ENCODE results near the gene IL17B.

The IL17B gene

DNA sequence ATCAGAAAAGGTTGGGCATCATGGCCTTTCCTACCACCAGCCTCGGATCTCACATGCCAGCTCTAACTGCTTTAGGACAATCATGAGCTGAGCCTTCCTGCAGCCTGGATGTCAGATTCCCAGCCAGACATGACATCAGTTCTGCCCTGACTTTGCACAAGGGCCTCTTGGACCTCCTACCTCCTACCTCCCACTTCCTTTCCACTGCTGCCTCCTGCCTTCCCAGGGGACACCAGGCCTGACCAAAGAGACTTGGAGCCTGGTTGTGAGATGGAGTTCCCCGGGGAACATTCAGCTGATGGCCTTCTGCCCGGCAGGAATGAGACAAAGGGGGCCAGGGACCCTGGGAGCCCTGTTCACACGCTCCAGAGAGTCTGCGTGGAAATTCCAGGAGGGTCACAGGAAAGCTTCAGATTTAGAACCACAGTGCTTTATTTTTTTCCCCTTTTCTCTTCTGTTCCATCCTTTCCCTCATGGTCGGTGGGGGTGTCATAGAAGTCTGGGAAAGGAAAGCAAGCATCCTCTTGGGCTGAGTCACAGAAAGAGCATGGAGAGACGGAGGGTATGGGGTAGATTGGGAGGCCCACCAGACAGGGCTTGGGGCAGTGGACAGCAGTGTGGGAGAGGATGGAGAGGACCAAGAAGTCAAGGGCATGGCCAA is 35.4 kb upstream of the IL17B start:
- DNase-seq = no peak

DNA sequence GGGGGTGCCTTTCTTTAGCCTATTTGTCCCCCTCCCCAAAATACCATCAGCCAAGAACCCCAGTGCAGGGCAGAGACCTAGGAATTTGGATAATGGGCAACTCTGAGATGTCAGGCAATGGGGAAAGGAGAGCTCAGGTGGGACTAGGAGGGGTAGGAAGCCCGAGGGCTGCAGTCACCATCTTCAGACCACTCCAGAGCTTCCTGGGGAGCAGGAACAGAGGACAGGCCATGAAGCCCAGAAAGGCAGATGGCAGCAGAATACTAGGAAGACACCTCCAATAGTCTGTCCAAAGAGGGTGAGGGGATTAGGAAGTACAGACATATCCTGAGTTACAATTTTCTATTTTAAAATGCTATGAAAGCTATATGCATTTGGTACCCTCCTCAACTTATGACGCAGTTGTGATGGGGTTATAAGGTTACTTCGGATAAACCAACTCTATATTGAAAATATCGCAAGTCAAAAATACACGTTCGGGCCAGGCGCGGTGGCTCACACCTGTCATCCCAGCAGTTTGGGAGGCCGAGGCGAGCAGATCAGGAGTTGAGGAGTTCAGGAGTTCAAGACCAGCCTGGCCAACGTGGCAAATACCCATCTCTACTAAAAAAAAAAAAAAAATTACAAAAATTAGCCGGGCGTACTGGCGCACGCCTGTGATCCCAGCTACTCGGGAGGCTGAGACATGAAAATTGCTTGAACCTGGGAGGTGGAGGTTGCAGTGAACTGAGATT is 34.6 kb upstream of the IL17B start:
- no peak for DNase-seq

DNA sequence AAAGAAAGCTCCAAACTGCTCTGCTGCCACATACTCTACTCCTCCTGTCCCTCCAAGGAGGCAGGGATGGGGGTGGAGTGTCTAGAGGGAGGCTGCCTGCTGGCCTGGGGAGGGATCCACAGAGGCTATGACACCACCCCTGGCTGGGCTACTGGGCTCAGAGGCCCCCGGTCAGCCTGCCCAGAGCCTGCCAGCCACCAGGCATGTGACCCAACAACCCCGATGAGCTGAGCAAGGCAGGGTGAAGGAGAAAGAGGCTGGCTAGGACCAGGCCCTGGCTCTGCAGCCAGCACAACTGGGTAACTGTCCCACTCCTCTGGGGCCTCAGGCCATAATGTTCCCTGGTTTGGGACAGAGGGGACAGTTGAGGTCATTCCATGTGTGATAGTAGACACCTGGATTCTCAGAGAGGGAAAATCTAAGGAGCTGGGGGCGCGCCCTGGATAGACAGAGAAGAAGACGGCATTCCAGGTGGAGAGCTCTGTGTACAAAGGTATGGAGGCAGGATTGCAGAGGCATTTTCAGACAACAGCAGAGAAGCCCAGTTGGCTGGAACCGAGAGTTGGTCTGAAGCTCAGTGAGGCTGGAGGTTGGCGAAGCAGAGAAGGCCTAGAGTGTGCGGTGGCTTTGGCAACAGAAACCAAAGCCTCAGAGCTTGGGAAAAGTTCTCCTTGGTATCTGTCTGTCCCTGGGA is 33.8 kb upstream of the IL17B start:
- no peak for DNase-seq

DNA sequence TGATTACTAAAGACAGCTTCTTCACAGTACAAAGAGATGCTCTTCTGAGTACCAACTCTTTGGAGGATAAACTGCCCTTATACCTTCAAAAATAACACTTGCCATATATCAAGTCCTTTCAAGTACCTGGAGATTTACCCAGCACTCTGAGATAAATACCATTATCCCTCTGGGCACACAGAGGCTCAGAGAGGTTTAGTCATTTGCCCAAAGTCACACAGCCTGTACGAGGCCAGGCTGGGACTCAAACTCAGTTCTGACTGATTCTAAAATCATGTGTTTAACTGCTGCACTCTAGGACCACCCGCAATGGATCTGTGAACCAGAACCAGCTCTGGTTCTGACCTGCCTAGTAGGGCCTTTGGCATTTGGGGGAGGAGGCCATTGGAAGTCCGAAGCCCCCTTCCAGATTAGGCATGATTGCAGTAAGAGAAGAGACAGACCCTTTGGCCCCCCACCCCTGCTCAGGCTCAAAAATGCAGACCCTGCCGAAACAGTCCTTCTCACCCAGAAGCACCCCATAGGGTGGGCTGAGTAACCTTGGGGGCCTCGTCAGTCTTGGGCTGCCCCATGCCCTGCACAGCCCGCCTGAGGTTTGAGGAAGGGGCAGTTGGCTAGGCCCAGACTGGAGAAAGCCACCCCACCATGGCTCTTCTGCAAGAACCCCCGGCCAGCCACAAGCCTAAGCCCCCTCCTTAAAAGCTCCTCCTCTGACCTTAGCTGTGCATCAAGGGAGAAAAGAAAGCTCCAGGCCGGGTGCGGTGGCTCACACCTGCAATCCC is 32.8 kb upstream of the IL17B start:
- no peak for DNase-seq

DNA sequence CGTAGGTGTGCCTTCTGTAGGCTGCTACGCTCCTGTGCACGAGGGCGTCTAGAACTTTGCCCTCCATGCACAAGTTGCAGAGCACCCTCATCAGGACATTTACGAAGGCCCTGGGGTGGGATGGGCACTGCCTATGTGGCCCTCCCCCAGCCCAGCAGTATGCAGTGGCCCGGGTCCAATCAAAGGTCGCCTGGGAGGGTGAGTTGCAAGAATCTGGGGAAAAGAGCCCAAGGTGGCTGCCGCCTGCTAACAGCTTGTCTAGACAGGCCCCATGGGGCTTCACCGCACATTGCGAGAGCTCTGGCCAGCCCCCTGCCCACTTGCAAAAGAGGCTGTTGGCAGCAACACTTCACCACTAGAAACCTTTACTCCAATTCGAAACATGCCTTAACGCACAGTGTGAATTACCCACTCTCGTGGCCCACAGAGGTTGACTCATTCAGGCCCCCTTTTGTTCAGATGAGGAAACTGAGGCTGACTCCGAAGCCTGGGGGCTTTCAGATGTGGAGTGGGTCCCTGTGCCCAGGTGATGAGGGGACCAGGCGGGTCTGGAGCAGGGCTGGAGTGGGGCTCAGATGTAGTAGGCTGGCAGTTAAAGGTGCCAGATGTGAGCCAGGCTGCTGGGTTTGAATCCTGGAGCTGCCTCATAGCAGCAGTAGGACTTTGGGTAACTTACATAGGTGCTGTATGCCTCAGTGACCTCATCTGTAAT is 31.8 kb upstream of the IL17B start:
- no peak for DNase-seq

DNA sequence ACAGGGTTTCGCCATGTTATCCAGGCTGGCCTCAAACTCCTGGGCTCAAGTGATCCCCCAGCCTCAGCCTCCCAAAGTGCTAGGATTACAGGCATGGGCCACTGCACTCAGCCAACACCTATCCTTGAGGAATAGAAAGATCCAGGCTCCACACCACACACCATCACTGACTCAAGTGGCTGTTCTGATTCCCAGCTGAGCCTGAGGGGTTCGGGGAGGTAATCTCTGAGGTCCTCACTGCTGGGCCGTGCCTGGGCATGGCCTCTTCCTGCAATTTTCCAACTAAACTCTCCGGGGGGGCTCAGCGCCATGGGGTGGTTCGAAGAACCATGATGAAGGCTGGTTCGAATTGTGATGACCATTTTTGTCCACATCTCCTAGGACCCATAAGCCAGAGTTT is 31.0 kb upstream of the IL17B start:
- no peak for DNase-seq

DNA sequence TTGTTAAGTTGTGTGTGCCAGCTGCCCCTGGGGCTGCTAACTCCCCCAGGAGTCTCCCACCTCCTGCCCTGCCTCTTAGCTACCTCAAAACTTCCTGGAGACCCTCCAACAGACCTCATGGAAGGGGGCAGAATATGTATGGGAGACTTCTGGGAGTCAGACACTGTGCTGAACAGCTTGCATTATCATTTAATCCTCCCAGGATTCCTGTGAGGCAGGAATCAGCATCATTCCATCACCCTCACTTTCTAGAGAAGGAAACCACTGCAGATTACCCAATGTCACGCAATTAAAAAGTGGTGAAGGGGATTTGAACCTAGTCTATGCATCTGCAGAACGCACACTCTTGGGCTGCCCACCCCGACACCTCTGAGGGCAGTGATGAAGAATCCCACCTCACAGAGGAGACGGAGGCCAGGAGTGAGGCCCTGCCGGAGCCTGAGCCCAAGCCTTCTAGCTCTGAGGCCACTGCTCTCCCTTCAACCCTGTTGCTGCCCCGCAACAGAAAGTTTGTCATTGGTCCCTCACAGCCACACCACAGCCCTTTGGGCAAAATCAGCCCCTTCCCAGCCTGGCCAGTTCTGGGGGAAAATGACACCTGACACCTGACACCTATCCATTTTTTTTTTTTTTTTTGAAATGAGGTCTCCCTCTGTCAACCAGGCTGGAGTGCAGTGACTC is 30.3 kb upstream of the IL17B start:
- DNase-seq = no peak

DNA sequence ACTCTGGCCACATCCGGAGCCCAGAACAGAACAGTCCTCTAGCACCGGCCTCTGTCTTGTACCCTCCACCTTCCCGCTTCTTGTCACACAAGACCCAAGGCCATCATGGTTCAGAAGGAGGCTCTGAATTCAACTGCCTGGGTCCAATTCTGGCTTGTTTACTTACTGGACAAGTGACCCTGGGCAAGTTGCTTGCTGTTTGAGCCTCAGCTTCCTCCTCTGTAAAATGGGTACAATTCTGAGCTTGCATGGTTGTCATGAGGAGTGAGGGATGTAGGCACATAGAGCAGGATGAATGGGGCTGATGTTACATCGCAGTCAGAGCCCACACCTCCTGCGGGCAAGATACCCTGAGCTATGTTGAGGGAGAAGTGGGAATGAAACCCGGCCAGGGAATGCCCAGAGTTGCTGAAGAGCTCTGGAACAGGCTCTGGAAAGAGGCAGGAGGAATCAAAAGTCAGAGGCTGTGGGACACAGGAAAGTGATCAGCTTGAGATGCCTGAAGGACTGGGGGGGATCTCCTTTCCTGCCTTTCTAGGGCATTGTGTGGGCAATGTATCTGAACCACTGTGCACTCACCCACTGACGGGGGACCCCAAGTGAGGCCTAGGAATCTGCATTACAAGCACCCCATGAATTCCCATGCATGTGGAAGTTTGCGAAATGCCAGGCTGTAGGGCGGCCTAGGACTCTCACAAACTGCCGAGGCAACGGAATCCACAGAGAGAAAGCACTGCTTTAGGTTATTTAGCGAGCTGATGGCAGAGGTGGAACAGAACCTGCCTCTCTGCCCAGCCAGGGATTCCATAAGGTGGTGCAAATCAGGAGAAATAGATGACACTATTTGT is 29.4 kb upstream of the IL17B start:
- DNase-seq = no peak

DNA sequence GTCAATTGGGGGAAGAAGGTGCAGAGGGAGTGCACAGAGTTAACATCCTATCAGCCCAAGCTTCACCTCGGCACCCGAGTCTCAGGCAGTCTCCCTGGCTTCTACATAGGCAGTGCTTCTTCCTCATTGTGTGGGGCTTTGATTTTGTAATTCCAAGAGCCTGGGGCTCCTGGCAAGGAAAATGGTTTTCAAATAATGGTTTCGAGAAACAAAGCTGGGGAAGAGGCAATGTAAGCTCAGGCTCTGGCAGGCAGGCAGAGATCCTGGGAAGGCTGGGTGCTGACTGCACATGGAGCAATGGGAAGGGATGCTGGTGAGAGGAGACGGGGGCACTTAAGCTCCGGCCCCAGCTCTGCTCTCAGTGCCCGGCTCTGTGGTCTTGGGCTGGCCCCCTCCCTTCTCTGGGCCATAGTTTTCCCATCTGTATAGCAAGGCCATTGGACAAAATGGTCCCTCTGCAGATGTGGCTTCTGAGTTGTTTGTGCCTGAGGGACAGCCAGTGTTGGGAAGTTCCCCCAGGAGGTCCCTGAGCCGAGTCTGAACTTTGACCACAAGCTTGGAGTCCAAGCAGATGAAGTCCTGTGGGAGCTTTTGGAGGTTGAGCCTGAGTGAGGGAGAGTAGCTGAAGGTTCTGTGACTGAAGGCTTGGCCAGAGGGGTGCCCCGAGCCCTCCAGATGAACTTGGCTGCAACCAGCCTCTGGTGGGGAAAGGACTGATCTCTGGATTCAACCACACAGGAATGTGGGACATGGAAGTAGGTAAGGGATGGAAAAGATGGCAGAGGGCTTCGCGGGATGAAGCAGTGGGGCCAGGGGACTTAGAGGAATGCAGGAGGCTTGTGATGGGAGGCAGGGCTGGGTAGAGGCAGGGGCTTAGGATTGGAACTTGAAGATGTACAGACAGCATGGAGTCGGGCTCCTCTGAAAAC is 28.5 kb upstream of the IL17B start:
- DNase-seq = no peak

DNA sequence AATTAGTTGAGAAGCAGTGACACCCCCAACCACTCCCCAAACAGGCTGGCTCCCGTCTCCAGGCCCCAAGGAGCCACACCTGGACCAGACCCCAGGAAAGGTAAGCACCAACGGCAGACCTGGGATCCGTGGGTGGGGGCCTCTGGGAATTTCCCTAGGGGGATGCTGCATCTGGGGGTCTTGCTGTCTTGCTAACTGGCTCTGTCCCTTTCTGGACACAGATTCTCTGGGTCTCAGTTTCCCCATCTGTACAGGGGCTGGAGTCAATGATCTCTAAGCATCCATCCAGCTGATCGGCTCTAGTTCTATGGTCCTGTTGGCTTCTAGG is 27.9 kb upstream of the IL17B start:
- no peak for DNase-seq

DNA sequence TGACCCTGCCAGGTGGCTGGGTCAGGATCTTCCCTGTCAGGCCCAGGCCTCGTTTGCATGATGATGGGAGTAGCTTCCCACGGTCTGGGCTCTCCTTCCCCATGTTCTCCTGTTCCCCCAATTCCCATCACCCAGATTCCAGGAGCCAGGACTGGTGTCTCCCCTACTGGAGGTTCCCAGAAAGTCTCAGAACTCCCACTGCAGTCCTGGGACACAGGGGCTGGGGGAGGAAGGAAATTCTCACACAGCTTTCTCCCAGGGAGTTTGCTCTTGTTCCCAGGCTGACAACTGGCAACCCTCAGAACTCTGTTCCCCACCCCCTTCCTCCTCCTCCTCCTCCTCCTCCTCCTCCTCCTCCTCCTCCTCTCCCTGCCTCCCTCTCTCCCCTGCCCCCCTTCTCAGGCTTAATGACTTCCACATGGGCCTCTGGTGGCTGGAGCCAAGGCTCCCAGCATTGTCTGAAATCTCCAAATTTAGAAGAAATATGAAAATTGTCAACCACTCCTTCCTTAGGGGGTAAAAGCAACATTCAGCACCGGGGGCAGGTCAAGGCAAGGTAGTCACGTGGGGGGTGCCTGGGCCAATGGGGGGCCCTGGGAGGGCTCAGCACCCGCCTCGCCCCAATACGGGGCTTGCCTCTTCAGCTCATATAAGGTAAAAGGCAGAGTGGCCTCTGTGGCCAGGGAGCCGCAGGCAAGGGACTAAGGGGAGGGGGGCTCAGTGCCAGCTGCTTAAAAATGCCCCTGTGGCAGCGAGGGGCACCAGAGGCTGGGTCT is 27.3 kb upstream of the IL17B start:
- DNase-seq = no peak

DNA sequence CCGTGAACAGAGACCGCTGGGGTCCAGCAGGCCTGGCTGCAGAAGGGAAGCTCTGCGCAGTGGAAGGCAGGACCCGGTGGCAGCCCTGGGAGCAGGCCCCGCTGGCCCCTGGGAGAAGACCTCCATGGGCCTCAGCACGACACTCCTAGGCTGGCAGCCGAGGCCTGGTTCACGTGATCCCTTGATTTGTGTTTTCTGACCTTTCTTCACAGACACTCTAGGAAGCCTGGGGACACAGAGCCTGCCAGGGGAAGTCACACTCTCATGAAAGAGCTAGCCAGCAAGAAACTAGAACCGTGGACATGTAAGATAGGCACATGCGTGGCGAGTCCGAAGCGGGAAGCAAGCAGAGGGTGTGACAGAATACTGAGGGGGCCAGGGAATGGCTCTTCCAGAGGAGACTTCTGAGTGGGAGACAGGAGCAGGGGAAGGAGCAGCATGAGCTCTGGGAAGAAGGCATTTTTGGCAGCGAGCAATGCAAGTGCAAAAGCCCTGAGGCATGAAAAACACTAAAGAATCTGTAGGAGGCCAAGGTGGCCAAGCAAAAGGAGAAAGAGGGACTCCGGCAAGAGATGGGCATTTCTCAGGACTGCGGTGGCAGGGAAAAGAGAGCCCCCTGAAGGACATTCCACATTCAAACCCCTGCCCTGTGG is 26.6 kb upstream of the IL17B start:
- DNase-seq = no peak

DNA sequence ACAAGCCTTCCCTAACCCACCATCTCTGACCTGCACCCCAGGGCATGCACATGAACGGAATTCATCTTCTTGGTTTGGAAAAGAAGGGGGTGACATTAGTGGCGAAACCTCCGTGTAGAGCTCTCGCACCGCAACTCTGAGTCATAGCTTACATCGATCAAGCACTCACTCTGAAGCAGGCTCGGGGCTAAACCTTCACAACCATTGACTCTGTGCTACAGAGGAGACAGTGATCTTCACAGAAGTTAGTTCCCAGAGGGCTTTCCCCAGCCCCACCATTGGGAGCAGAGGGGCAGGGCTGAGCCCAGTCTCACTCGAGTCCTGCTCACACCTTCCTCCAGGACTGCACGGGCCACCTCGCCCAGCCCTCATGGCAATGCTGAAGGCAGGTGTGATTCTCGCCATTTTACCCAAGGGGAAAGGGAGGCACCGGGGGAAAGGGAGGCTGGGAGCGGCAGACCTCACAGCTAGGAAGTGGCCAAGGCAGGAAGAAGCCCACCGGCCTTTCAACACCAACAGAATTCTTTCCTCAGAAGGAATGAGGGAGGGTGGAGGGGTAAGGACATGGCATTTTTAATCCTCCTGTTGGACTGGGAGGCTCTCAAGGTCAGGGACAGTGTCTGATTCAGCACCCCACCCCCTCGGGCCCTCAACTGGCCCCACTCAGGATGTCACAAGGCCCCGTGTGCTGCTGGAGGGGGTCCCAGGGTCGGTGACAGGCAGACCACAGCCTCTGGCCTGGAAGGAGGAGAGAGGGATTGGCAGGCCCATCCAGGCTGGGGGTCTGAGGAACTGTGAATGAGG is 25.9 kb upstream of the IL17B start:
- DNase-seq = no peak

DNA sequence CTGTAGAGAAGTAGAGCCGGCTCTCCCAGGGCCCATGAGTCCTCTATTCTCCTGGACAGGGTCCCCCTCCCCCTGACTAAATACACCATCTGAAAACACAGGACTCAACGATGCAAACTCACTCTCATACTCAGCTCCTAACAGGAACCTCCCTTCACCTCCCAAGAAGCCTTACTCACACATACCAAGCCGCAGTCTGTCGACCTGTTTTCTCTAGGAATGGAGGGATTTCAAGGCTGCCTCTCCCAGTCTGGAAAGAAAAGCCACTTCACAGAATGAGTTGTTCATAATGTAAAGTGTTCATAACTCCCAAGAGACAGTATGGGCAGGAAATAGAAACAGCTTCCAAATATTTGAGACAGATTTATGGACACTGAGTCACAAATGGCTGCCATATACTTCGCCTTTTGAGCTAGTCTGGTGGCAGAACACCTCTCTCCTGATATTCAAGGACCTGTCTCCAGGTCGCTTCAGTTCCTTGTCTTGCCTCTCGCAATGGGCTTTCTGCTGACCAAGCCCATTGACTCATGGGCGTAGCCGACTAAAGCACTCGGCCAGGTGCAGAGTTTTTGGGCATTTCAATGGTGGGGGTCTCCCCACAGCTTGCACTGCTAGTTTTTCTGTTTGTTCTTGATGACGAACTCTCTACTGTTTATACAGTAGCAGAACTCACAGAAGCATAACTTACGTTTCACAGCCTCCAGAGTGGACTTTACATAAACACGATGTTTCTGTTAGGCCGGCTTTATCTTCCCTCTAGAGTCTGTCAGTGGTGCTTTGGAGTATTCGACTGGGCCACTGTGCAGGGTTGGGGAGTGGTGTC is 25.0 kb upstream of the IL17B start:
- DNase-seq = no peak

DNA sequence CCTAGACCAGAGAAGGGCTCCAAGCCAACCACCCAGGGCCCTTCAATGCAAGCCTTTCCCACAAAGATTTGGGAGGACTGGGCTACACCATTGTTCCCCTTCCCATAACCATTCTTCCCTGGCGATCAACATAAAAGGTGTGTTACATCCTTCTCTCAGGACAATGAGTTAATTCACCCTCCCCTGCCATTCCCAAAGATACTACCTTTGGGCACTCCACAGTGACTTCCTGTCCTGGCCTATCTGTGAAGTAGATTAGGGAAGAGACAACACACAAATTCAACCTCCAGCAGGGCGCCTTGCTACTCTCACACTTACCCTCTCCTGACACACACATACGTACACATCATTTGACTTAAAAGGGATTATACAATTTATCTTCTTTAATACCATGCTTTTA is 23.2 kb upstream of the IL17B start:
- no peak for DNase-seq

DNA sequence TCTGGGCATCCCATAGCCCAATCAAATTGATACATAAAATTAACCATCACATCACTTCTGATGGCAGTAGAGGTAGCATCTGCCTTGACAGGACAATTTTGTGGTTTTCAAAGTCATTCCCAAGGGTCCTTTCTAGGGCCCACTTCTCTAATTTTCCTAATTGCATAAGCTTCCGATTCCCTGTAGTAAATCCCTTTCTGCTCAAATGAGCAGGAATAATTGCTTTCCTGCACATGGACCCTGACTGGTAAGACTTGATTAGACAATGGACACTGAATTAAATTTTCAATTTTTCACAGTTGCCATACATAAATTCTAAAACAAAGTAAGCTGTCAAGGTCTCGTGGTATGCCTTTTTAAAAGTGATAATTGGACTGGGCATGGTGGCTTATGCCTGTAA is 22.0 kb upstream of the IL17B start:
- no peak for DNase-seq

DNA sequence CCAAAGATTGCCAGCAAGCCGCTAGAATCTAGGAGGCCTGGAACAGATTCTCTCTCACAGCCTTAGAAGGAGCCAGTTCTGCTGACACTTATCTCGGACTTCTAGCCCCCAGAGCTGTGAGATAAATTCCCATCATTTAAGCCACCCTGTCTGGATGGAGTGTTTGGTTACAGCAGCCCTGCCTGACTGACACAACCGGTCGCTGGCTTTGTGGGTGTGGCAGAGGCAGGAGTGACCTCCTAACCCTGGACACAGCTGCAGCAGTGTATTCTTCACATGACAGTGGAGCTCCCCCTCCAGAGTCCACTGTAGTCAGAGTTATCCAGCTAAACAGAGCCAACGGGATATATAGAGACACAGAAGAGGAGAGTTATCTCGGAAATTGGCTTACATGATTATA is 21.2 kb upstream of the IL17B start:
- DNase-seq = no peak

All from hematopoietic multipotent progenitor cell treated with erythropoietin and hydrocortisone succinate and interleukin-3 and kit ligand, for 6 days (in vitro differentiated cells).